Panc1 (cell line): ENCODE data around the gene ZNF778.
"Not testable (repeated sequence)": the region's sequence is repeated elsewhere in the genome, so short reads cannot be mapped to it uniquely, and the experiment has no call there.

Experiments
- CTCF ChIP-seq: fragments of 450-650 bp; IDR thresholded peaks from 2 replicates; pipeline ENCODE4 v1.5.1; 2017; ENCODE audit warnings: mild to moderate bottlenecking
- POLR2AphosphoS5 ChIP-seq: IDR thresholded peaks from 2 replicates; pipeline ENCODE4 v1.6.1; 2012; ENCODE audit warnings: mild to moderate bottlenecking, low read depth, low read length, moderate library complexity
- SIN3A ChIP-seq: IDR thresholded peaks from 2 replicates; pipeline ENCODE4 v1.6.1; 2012; ENCODE audit warnings: low read depth, mild to moderate bottlenecking, low read length, moderate library complexity, borderline replicate concordance; ENCODE audit not compliant: insufficient read depth

- TF ChIP-seq CTCF, SIN3A, POLR2AphosphoS5: not testable (repeated sequence)
These were observed 30.9 kb upstream of the ZNF778 start for GRCh38 chr16:89186593-89187031.
